NCI-H2227 (cell line): Measurements from ENCODE around the gene MARCHF10.
A peak's percentile ranks its signal among the peaks of the same experiment; 100 is the strongest.
"Not testable (repeated sequence)": the region's sequence is repeated elsewhere in the genome, so short reads cannot be mapped to it uniquely, and the experiment has no call there.

Source experiments
- DNase-seq: peaks from one replicate; lab custom pipeline; 2025; ENCODE audit not compliant: unreplicated experiment; lab: John Stamatoyannopoulos, UW

The MARCHF10 gene, protein sequence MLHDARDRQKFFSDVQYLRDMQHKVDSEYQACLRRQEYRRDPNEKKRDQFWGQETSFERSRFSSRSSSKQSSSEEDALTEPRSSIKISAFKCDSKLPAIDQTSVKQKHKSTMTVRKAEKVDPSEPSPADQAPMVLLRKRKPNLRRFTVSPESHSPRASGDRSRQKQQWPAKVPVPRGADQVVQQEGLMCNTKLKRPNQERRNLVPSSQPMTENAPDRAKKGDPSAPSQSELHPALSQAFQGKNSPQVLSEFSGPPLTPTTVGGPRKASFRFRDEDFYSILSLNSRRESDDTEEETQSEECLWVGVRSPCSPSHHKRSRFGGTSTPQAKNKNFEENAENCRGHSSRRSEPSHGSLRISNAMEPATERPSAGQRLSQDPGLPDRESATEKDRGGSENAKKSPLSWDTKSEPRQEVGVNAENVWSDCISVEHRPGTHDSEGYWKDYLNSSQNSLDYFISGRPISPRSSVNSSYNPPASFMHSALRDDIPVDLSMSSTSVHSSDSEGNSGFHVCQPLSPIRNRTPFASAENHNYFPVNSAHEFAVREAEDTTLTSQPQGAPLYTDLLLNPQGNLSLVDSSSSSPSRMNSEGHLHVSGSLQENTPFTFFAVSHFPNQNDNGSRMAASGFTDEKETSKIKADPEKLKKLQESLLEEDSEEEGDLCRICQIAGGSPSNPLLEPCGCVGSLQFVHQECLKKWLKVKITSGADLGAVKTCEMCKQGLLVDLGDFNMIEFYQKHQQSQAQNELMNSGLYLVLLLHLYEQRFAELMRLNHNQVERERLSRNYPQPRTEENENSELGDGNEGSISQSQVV

DNA sequence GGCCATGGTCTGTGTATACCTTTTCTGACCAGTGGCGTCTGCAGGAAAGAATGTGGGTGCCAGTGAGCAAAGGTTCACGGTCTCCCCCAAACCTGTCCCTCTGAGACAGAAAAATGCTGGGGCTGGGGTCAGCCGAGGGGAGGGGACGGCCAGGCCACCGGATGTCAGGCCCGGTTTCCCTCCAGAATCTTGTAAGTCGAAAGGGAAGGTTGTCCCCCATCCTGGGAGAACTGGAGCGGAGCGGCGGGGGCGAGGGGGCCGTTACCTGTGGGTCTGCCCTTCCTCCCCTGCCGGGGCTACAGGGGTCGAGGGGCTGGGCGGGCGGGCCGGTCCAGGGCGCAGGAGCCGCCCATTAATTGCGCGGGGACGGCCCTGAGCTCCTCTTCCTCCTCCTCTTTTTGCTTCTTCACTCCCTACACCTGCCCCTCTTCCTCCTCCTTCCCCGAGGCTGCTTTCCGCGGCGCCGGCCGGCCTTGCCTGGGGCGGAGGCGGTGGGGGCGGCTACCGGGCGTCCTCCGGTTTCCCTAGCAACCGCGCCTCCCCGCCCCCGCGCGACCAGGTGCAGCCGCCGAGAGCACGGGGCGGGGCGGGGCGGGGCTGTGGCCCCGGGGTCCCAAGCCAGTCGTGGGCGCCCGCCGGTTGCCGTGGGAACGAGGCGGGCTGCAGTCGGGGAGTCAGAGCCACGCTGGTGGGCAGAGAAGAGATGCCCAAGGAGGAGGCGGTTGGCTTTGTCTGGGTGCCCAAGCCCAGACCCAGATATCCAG, at the start of gene MARCHF10:
Gene MARCHF10, minus strand, starts transcription at position 503 of the 764 bp plus-strand sequence. CDS start 6,579 bp downstream, outside the sequence.
- DNase-seq: peak; percentile 93

DNA sequence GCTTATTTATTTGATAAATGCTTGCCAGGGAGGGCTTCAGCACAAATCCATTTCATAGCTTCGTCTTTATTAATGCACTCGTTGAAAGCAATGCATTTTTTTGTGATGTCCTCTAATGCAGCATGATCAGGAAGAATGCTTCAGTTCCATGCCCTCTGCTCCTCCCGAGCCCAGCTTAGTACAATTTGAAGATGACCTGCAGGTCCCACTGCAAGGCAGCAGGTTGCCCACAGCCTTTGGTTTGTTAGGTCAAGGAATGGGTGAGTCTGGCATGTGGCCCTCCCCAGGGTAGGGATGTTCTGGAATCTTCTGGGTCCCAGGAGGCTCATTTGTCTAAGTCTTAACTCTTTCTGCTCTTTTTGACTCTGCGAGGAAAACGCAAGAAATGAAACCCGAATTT, 49.4 kb upstream of the MARCHF10 start:
- DNase-seq: no peak

DNA sequence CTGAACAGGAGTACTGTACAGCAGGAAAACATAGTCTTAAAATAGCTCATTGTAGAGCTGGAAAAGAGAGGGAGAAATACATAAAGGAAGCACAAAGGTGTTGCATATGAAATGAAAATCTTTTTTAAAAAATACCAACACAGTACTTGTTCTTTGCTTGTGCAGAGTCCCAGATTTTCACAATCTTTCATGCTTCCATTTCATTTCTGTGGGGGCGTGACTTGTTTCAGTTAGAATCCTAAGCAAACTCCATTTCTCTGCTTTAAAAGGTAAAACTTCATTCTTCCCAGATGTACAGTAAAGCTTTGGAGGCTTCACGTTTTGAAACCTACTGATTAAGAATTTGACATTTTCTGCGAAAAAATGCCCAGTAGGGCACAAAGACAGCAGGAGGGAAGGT, 48.5 kb upstream of the MARCHF10 start:
- DNase-seq: no peak

DNA sequence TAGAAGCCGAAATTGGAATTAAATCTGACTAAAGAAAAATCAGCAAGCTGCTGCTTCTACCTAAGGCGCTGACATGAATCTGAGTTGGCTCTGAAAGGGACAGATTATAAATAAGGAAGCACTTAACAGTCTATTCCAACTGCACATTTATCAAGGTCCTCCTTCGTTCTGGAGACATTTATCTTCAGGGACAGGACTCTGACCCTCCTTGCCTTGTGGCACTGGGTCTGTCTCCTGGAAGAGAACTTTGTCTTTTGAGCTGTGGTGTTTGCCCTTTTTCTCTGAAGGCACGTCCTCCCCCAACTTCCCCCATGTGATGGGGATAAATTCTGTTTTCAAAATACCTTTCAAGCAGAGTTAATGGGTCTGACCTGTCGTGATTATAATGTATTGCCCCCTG, 47.0 kb upstream of the MARCHF10 start:
- no peak for DNase-seq

DNA sequence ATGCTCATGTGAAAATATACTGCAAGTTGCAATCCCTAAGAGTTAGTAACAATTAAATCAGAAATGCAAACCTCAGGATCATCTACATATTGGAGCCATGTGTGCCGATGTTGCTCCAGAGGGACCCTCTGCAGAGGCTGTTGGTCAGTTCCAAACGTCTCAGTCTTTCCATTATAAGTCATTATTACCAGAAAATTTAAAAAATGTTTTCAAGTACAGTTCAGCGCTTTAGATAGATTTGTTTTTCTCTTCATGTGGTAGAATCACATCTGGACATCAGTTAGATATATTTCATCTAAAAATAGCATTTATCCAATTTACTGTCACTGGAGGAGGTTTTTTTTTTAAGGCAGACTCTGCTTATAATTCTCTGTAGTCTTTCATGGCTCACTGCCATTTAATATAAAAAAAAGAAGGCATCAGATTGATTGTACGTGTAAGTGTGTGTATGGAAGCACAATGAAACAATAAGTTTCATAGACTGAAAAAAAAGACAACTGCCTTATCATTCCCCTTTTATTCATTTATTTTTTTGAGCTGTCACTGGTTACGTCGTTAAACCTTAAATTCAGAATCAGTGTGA, 46.1 kb upstream of the MARCHF10 start:
- no peak for DNase-seq

DNA sequence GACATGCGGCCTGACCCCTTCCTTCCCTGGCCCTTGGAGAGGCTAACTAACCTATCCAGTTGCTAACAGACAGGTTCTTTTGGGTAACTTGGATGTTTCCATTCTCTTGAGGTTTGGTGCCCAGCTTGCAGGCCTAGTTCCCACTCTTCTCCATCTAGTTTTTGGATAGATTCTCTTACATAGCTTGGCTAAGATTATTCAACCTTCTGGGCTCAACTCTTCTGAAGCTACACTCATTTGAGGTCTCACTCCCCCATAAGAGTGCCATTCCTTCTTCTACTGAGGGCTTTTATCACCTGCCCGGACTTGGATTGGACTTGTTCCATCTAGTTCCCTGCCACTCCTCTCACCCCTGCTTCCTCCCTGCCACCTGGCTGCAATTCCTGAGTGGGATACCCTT, 44.1 kb upstream of the MARCHF10 start:
- no peak for DNase-seq

DNA sequence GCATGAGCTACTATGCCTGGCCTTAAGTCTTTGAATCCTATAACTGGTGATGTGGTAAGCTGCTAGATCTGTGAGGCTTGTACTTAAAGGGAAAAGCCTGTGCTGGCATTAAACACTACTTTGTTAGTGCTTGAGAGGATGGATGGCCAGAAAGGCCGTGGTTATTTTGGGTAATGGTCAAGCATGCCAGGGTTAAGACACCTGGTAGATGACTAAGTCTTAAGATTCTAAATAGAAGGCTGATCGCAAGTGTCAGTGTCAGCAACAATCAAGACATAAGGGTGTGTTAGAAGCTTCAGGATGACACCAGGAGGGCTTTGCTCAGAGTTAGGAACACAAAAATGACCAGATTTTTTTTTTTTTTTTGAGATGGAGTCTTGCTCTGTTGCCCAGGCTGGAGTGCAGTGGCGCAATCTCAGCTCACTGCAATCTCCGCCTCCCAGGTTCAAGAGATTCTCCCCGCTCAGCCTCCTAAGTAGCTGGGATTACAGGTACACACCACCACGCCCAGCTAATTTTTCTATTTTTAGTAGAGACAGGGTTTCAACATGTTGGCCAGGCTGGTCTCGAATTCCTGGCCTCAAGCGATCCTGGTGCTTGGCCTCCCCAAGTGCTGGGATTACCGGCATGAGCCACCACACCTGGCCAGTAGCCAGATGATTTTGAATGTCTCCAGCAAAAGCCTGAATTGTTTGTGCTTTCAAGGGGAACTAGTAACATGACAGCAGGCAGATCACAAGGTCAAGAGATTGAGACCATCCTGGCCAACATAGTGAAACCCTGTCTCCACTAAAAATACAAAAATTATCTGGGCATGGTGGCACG, 41.7 kb upstream of the MARCHF10 start:
- DNase-seq: not testable (repeated sequence)

DNA sequence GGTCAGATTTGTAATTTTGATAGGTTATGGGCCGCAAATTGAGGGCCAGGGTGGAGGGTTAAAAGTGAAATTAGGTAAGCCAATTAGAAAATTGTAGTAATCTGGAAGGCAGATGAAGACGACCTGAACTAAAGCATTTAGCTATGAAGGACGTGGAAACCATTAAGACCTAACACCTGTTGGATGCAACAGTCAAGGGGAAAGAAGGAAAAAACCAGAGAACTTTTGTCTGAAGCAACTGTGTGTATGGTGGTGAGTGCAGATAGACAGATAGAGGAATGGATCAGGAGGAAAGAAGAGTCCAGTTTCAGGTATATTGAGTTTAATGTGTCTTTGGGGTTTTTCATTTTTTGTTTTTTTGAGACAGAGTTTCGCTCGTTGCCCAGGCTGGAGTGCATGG, 40.2 kb upstream of the MARCHF10 start:
- no peak for DNase-seq

DNA sequence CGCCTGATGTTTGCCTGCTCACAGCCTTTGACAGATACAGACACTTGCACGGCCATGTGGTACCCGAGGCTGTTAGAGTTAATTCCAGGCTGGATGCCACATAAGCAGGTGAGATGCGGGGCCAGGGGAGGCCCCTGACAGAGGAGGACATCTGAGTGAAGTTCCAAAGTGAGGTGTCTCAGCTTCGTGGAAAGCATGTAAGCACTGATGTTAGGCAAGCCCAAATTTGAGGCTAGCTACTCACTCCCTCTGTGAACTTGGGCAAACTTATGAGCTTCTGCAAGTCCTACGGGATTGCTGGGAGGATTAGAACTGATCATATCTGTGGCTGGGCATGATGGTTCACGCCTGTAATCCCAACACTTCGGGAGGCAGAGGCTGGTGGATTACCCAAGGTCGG, 39.3 kb upstream of the MARCHF10 start:
- DNase-seq: no peak

DNA sequence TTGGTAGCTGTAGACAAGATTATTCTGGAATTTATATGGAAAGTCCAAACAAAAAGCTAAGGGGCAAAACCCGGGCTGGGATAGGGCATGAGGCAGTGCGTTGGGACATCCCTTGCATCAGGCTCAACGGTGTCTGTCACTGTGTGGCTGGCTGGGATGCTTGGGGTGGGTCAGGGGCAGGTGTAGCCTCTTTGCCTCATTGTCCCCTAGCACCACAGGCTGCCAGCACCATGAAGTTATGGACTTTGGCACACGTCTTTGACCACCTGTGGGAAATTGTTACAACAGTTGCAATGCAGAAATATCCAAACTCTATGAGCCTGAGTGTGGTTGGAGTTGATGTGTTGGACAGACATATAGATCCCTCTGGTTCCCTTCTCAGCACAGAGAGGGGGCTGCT, 32.8 kb upstream of the MARCHF10 start:
- DNase-seq: no peak

DNA sequence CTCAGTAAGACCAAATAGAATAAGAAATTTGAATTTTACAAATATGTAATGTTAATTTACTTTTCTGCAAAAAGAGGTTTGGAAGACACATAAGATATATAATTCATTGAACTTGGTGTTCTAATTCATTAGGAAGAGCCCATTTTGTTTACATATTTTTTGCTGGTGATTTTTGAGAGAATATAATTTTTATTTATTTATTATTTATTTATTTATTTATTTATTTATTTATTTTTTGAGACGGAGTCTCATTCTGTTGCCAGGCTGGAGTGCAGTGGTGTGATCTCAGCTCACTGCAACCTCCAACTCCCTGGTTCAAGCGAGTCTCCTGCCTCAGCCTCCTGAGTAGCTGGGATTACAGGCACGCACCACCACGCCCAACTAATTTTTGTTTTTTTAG, 25.7 kb upstream of the MARCHF10 start:
- DNase-seq: not testable (repeated sequence)

DNA sequence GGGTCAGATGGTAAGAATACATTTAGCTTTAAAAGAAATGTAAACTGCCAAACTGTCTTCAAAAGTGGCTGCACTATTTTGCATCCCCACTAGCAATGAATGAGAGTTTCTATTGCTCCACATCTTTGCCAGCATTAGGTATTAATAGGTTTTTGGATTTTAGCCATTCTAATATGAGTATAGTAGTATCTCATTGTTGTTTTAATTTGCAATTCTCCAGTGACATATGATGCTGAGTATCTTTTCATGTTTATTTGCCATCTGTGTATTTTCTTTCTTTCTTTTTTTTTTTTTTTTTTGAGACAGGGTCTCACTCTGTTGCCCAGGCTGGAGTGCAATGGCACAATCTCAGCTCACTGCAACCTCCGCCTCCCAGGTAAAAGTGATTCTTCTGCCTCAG, 24.3 kb upstream of the MARCHF10 start:
- no peak for DNase-seq

DNA sequence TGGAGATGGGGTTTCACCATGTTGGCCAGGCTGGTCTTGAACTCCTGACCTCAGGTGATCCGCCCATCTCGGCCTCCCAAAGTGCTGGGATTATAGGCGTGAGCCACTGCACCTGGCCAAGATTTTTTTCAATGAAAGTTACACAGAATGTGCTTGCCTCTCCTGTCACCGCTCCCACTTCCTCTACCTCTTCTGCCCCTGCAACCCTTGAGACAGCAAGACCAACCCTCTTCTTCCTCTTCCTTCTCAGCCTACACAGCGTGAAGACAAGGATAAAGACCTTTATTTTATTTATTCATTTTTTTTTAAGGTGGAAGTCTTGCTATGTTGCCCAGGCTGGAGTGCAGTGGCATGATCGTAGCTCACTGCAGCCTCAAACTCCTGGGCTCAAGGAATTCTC, 23.0 kb upstream of the MARCHF10 start:
- DNase-seq: not testable (repeated sequence)

DNA sequence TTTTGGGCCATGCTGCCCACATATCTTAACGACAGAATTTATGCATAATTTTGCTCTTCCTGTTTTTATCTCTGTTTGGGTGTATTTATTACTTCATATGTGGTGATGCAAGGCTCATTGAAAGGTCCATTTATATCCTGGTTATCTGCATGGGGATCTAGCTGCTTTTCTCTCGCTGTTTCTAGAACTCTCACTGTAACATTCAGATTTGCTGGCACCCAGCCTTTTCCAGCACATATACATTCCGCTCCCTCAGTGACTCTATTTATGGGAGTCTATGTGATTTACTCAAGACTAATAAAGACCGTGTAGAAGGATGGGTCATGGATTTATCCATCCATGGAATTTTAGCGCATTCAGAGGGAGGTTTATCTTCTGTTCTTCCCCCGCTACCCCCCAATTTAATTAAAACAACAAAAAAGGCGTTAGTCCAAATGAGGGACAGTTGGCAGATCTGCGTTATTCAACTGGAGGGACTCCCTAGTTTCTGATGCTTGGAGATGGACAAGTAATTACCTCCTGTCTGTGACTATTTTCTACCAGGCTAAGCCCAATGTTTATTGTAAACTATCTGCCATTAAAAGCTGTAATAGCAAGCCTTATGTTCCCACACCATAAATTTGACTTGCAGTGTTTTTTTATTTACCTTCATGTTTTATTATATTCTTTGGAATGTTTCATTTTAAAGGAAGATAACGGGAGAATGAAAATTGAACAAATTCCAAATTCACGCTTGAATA, 19.8 kb upstream of the MARCHF10 start:
- DNase-seq: peak; percentile 29

DNA sequence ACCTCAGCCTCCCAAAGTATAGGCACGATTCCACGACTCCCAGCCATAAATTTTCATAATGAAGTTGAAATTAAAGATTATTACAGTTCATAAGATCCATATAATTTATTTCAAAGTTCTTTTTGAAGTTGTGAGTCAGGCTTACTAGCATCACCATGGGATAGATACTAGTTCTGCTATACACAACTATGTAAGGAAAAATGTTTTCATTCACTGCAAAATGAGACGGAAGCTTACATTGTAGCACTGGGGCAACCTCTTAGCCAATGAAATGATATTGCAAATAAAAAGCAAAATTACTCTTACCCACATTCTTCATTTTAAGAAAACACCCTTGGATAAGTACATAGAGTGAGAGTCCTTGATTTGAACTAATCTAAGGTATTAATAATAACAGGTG, 18.8 kb upstream of the MARCHF10 start:
- DNase-seq: no peak

DNA sequence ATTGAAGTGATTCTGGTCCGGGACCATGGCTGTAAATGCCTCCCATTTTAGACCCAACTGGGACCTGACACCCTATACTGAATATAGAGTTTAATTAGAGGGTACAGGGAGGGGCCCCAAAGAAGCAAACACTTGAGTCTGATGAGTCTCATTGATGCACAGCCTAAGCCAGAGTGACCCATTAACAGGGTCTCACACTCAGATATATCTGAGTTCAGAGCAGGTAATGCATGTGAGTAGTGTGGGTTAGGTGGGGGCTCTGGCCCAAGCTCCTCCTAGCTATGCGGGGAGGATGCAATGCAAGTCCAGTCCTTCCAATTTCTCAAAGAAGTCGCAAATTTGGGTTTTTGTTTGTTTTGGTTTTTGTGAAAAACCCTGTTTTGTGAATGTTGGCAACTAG, 17.1 kb upstream of the MARCHF10 start:
- no peak for DNase-seq

DNA sequence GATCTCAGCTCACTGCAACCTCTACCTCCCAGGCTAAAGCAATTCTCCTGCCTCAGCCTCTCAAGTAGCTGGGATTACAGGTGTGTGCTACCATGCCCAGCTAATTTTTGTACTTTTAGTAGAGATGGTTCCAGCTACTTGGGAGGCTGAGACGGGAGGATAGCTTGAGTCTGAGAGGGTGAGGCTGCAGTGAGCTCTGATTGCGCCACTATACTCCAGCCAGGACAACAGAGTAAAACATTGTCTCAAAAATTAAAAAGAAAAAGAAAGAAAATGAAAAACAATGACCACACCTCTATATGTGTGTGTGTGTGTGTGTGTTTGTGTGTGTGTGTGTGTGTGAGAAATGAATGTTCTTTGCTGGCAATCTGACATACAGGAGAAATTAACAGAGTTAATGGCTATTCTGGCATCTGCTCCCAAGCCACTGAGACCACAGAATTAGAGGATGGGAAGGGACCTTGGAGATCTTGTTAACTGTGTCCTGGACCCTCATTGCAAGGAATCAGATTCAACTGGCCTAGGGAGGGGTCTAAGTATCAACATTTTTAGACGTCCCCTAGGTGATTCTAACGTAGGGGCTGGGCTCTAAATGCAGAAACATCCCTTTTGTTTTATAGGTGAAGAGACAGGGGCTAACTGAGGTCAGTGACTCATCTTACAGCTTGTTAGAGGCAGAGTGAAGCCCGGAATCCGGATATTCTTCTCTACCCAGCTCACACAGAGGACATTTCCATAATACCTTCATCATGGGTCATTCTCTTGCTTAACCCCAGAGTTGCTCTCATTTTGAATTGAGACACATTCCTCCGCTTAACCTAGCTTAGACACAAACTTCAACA, 16.4 kb upstream of the MARCHF10 start:
- DNase-seq: no peak

DNA sequence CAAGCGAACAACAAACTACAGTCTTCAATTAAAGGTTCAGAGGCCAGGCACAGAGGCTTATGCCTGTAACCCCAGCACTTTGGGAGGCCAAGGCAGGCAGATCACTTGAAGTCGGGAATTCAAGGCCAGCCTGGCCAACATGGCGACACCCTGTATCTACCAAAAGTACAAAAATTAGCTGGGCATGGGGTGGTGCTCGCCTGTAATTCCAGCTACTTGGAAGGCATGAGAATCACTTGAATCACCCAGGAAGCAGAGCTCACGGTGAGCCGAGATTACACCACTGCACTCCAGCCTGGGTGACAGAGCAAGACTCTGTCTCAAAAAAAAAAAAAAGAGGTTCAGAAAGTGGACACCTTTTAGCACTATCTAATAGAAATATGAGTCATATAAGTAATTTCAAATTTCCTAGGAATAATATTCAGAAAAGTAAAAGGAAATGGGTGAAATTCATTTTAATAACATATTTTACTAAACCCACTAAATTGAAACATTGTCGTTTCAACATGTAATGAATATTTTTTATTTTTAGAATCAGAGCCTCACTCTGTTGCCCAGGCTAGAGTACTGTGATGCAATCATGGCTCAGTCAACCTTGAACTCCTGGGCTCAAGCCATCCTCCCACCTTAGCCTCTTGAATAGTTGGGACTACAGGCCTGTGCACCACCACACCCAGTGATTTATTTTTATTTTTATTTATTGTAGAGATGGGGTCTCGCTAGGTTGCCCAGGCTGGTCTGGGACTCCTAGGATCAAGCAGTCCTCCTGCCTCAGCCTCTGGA, 15.2 kb upstream of the MARCHF10 start:
- no peak for DNase-seq
